HepG2 (cell line): ENCODE data around the gene SLC12A5. TPM values are rescaled to one million over a fixed set of nuclear protein-coding genes. Genes with fewer than 3 reads are reported as not detected.
A peak's percentile ranks its signal among the peaks of the same experiment; 100 is the strongest.

Experiments
- ARID2 ChIP-seq: sonication (generic); formaldehyde crosslinking; IDR thresholded peaks from 2 replicates; pipeline ENCODE4 v1.8.1; 2022; ENCODE audit warnings: mild to moderate bottlenecking, missing genetic modification reagents, borderline replicate concordance
- CREM ChIP-seq, 2 experiments: sonication (generic) in 1 of 2; formaldehyde crosslinking in 1 of 2; IDR thresholded peaks; 2 replicates each; pipeline versions ENCODE4 v1.4.0 to v1.6.1; 2016 to 2020; ENCODE audit warnings: antibody characterized with exemption in 1 of 2, mild to moderate bottlenecking in 1 of 2, missing genetic modification reagents in 1 of 2
- HCFC1 ChIP-seq: fragments of 150-350 bp; IDR thresholded peaks from 2 replicates; pipeline ENCODE4 v1.6.1; 2014; ENCODE audit warnings: low read depth, low read length
- KLF9 ChIP-seq: IDR thresholded peaks from 2 replicates; pipeline ENCODE4 v1.6.1; 2016; ENCODE audit warnings: low read depth
- MLLT10 ChIP-seq: sonication (generic); formaldehyde crosslinking; IDR thresholded peaks from 2 replicates; pipeline ENCODE4 v1.4.0; 2020; ENCODE audit warnings: missing genetic modification reagents
- NFE2L1 ChIP-seq: sonication (generic); formaldehyde crosslinking; IDR thresholded peaks from 2 replicates; pipeline ENCODE4 v1.4.0; 2020; ENCODE audit warnings: missing genetic modification reagents, mild to moderate bottlenecking, borderline replicate concordance
- NFIC ChIP-seq: IDR thresholded peaks from 2 replicates; pipeline ENCODE4 v1.6.1; 2012; ENCODE audit warnings: mild to moderate bottlenecking, low read length, inconsistent platforms
- RBAK ChIP-seq: sonication (generic); formaldehyde crosslinking; IDR thresholded peaks from 2 replicates; pipeline ENCODE4 v1.5.1; 2020; ENCODE audit warnings: mild to moderate bottlenecking, missing genetic modification reagents
- SATB2 ChIP-seq: sonication (generic); formaldehyde crosslinking; IDR thresholded peaks from 2 replicates; pipeline ENCODE4 v1.5.0; 2020; ENCODE audit warnings: missing genetic modification reagents
- XBP1 ChIP-seq: sonication (generic); formaldehyde crosslinking; IDR thresholded peaks from 2 replicates; pipeline ENCODE4 v1.5.0; 2020; ENCODE audit warnings: missing genetic modification reagents
- ZNF30 ChIP-seq: sonication (generic); formaldehyde crosslinking; IDR thresholded peaks from 2 replicates; pipeline ENCODE4 v1.5.0; 2020; ENCODE audit warnings: mild to moderate bottlenecking, missing genetic modification reagents
- polyA plus RNA-seq, 8 experiments: library from polyadenylated mRNA; depleted of rRNA in 3 of 8; stranded (reverse) in 7 of 8; unstranded in 1 of 8; fragments of >200 nt; fragmentation: Illumina TruSeq in 4 of 8; extraction: Trizol in 4 of 8; gene quantifications; 2 replicates each; pipeline versions ENCODE4 v1.2.1 to v1.2.3, GENCODE V29; 2011 to 2016; ENCODE audit warnings: low read depth in 4 of 8, missing spikeins in 1 of 8, mixed read lengths in 1 of 8; ENCODE audit not compliant: insufficient read depth in 1 of 8
- total RNA-seq, 5 experiments: library from RNA; depleted of rRNA; stranded (reverse); fragments of >200 nt; fragmentation: Illumina TruSeq; extraction: Trizol; gene quantifications; 2 replicates each; pipeline ENCODE4 v1.2.3, GENCODE V29; 2016; ENCODE audit warnings: low read depth in 1 of 5
- TF ChIP-seq, protein P1 (sequence below): IDR thresholded peaks from 2 replicates; pipeline ENCODE4 v1.6.1; 2016; ENCODE audit warnings: missing genetic modification reagents, missing compliant biosample characterization
- TF ChIP-seq, protein P2 (sequence below): fragments of 450-650 bp; IDR thresholded peaks from 2 replicates; pipeline ENCODE4 v1.6.1; 2016
- TF ChIP-seq, protein P3 (sequence below): sonication (generic); formaldehyde crosslinking; IDR thresholded peaks from 2 replicates; pipeline ENCODE4 v1.4.0; 2020; ENCODE audit warnings: missing genetic modification reagents, mild to moderate bottlenecking, borderline replicate concordance
- TF ChIP-seq, protein P4 (sequence below): IDR thresholded peaks from 2 replicates; pipeline ENCODE4 v1.6.1; 2016; ENCODE audit warnings: missing compliant biosample characterization, missing genetic modification reagents, borderline replicate concordance
- TF ChIP-seq, protein P5 (sequence below): sonication (generic); formaldehyde crosslinking; IDR thresholded peaks from 2 replicates; pipeline ENCODE4 v1.4.0; 2020; ENCODE audit warnings: missing genetic modification reagents
- TF ChIP-seq, protein P6 (sequence below): sonication (generic); formaldehyde crosslinking; IDR thresholded peaks from 2 replicates; pipeline ENCODE4 v1.4.0; 2020; ENCODE audit warnings: missing genetic modification reagents, borderline replicate concordance
- TF ChIP-seq, protein P7 (sequence below): sonication (generic); formaldehyde crosslinking; IDR thresholded peaks from 2 replicates; pipeline ENCODE4 v1.4.0; 2020; ENCODE audit warnings: missing genetic modification reagents, borderline replicate concordance

The SLC12A5 gene
- total and polyA plus RNA-seq, 2 of the 13 experiments (the other 11 are each of a cell fraction or from before 2014, with no cell fraction given): 4.3 to 5.4 TPM

DNA sequence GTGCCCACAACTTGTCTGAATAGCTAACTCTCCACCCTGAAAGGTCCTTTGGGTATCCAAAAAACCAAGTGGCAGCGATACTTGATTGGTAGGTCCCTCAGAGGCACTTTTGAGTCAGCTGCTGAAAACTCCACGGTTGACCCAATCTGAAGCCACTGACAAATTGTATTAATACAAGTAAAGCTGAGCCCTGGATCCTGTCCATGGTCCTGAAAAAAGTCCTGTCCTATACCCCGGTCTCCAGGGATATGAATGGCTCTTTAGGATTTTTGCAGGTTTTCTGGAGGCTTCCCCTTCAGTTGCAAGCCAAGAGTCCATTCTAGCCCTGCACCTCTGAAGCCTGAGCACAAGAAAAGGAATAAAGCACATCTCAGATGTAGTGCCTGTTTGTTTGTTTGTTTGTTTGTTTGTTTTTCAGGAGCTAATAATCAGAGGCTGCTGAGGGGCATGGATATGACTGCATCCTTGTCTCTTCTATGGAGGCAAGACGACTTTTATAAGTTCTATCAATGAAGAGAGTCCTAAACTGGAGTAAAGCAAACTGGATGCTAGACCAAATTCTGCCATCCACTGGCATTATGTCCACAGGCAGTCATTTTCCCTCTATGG, 1.7 kb upstream of the SLC12A5 start (continued):
- TF ChIP-seq, protein P1, sequence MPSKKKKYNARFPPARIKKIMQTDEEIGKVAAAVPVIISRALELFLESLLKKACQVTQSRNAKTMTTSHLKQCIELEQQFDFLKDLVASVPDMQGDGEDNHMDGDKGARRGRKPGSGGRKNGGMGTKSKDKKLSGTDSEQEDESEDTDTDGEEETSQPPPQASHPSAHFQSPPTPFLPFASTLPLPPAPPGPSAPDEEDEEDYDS (CRISPR knock-in tag): peak; percentile 20; the same call in 1 of the 2 replicates
- TF ChIP-seq, protein P2, sequence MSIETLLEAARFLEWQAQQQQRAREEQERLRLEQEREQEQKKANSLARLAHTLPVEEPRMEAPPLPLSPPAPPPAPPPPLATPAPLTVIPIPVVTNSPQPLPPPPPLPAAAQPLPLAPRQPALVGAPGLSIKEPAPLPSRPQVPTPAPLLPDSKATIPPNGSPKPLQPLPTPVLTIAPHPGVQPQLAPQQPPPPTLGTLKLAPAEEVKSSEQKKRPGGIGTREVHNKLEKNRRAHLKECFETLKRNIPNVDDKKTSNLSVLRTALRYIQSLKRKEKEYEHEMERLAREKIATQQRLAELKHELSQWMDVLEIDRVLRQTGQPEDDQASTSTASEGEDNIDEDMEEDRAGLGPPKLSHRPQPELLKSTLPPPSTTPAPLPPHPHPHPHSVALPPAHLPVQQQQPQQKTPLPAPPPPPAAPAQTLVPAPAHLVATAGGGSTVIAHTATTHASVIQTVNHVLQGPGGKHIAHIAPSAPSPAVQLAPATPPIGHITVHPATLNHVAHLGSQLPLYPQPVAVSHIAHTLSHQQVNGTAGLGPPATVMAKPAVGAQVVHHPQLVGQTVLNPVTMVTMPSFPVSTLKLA: no peak
- TF ChIP-seq CREM (IDR thresholded peaks at IDR 0.05) (no peak), CREM (CRISPR knock-in tag; IDR thresholded peaks at IDR 0.05) (no peak), MLLT10 (CRISPR knock-in tag) (no peak), KLF9 (CRISPR knock-in tag) (no peak), NFIC (no peak), ARID2 (CRISPR knock-in tag) (no peak), NFE2L1 (CRISPR knock-in tag) (no peak), ZNF30 (no peak), SATB2 (peak; percentile 88; the same call in 1 of the 2 replicates), RBAK (no peak), HCFC1 (no peak), XBP1 (peak; percentile 85; the same call in 1 of the 2 replicates)
- TF ChIP-seq, protein P3, sequence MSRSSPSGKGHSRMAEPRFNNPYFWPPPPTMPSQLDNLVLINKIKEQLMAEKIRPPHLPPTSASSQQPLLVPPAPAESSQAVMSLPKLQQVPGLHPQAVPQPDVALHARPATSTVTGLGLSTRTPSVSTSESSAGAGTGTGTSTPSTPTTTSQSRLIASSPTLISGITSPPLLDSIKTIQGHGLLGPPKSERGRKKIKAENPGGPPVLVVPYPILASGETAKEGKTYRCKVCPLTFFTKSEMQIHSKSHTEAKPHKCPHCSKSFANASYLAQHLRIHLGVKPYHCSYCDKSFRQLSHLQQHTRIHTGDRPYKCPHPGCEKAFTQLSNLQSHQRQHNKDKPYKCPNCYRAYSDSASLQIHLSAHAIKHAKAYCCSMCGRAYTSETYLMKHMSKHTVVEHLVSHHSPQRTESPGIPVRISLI (CRISPR knock-in tag): no peak
- TF ChIP-seq, protein P4, sequence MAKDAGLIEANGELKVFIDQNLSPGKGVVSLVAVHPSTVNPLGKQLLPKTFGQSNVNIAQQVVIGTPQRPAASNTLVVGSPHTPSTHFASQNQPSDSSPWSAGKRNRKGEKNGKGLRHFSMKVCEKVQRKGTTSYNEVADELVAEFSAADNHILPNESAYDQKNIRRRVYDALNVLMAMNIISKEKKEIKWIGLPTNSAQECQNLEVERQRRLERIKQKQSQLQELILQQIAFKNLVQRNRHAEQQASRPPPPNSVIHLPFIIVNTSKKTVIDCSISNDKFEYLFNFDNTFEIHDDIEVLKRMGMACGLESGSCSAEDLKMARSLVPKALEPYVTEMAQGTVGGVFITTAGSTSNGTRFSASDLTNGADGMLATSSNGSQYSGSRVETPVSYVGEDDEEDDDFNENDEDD (CRISPR knock-in tag): no peak
- TF ChIP-seq, protein P5, sequence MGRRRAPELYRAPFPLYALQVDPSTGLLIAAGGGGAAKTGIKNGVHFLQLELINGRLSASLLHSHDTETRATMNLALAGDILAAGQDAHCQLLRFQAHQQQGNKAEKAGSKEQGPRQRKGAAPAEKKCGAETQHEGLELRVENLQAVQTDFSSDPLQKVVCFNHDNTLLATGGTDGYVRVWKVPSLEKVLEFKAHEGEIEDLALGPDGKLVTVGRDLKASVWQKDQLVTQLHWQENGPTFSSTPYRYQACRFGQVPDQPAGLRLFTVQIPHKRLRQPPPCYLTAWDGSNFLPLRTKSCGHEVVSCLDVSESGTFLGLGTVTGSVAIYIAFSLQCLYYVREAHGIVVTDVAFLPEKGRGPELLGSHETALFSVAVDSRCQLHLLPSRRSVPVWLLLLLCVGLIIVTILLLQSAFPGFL (CRISPR knock-in tag): 0 out of 2 replicates have a peak, but pooled peaks have one; percentile 47
- TF ChIP-seq, protein P6, sequence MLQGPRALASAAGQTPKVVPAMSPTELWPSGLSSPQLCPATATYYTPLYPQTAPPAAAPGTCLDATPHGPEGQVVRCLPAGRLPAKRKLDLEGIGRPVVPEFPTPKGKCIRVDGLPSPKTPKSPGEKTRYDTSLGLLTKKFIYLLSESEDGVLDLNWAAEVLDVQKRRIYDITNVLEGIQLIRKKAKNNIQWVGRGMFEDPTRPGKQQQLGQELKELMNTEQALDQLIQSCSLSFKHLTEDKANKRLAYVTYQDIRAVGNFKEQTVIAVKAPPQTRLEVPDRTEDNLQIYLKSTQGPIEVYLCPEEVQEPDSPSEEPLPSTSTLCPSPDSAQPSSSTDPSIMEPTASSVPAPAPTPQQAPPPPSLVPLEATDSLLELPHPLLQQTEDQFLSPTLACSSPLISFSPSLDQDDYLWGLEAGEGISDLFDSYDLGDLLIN (CRISPR knock-in tag): no peak
- TF ChIP-seq, protein P7, sequence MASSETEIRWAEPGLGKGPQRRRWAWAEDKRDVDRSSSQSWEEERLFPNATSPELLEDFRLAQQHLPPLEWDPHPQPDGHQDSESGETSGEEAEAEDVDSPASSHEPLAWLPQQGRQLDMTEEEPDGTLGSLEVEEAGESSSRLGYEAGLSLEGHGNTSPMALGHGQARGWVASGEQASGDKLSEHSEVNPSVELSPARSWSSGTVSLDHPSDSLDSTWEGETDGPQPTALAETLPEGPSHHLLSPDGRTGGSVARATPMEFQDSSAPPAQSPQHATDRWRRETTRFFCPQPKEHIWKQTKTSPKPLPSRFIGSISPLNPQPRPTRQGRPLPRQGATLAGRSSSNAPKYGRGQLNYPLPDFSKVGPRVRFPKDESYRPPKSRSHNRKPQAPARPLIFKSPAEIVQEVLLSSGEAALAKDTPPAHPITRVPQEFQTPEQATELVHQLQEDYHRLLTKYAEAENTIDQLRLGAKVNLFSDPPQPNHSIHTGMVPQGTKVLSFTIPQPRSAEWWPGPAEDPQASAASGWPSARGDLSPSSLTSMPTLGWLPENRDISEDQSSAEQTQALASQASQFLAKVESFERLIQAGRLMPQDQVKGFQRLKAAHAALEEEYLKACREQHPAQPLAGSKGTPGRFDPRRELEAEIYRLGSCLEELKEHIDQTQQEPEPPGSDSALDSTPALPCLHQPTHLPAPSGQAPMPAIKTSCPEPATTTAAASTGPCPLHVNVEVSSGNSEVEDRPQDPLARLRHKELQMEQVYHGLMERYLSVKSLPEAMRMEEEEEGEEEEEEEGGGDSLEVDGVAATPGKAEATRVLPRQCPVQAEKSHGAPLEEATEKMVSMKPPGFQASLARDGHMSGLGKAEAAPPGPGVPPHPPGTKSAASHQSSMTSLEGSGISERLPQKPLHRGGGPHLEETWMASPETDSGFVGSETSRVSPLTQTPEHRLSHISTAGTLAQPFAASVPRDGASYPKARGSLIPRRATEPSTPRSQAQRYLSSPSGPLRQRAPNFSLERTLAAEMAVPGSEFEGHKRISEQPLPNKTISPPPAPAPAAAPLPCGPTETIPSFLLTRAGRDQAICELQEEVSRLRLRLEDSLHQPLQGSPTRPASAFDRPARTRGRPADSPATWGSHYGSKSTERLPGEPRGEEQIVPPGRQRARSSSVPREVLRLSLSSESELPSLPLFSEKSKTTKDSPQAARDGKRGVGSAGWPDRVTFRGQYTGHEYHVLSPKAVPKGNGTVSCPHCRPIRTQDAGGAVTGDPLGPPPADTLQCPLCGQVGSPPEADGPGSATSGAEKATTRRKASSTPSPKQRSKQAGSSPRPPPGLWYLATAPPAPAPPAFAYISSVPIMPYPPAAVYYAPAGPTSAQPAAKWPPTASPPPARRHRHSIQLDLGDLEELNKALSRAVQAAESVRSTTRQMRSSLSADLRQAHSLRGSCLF (CRISPR knock-in tag): peak; percentile 74; the same call in 1 of the 2 replicates
